Activated CD4-positive, alpha-beta T cell treated with anti-CD3 and anti-CD28 coated beads, Interleukin-2, amount 50 U/mL, for 24 hours (primary cell): Measurements from ENCODE around the gene PEA15.

ENCODE experiments used
- DNase-seq, 2 donors: peaks; one replicate each; pipeline ENCODE4 v3.0.0-alpha.2; 2020; ENCODE audit warnings: low read depth in 1 of 2, low spot score in 1 of 2

PEA15 gene

GRCh38 chr1:160205242-160206035 lies at the start of gene PEA15:
PEA15 (plus strand) TSS chr1:160205384; CDS start chr1:160211545, 6,161 bp downstream.
- DNase-seq: peak; percentile 40 to 63

- no peak for DNase-seq
Measured at GRCh38 chr1:160156361-160156760, 48.8 kb upstream of the PEA15 start.

GRCh38 chr1:160157174-160157573 lies 48.0 kb upstream of the PEA15 start:
- DNase-seq: no peak

GRCh38 chr1:160158031-160158430 lies 47.2 kb upstream of the PEA15 start:
- no peak for DNase-seq

GRCh38 chr1:160158534-160158933 lies 46.6 kb upstream of the PEA15 start:
- no peak for DNase-seq

- DNase-seq: no peak
Measured at GRCh38 chr1:160159846-160160245, 45.3 kb upstream of the PEA15 start.

GRCh38 chr1:160161965-160162705 lies 43.0 kb upstream of the PEA15 start:
- DNase-seq: no peak

- DNase-seq: no peak
Measured at GRCh38 chr1:160162931-160163330, 42.3 kb upstream of the PEA15 start.

GRCh38 chr1:160163615-160164014 lies 41.6 kb upstream of the PEA15 start:
- DNase-seq: no peak

- no peak for DNase-seq
Measured at GRCh38 chr1:160164121-160164520, 41.1 kb upstream of the PEA15 start.

- DNase-seq: no peak
Measured at GRCh38 chr1:160166166-160166868, 38.9 kb upstream of the PEA15 start.

GRCh38 chr1:160167056-160167455 lies 38.1 kb upstream of the PEA15 start:
- DNase-seq: no peak

GRCh38 chr1:160167580-160167979 lies 37.6 kb upstream of the PEA15 start:
- DNase-seq: peak in 1 of 2 donors; percentile 10

GRCh38 chr1:160168016-160168415 lies 37.2 kb upstream of the PEA15 start:
- DNase-seq: no peak

GRCh38 chr1:160168609-160169369 lies 36.4 kb upstream of the PEA15 start:
- no peak for DNase-seq

GRCh38 chr1:160169553-160170399 lies 35.4 kb upstream of the PEA15 start:
- DNase-seq: no peak

GRCh38 chr1:160171354-160171753 lies 33.8 kb upstream of the PEA15 start:
- no peak for DNase-seq

- DNase-seq: no peak
Measured at GRCh38 chr1:160171980-160172379, 33.2 kb upstream of the PEA15 start.

- DNase-seq: no peak
Measured at GRCh38 chr1:160177231-160177630, 28.0 kb upstream of the PEA15 start.

GRCh38 chr1:160177667-160178066 lies 27.5 kb upstream of the PEA15 start:
- DNase-seq: no peak
